Measurements from ENCODE around the gene BRI3BP. TPM values are rescaled to one million over a fixed set of nuclear protein-coding genes. Genes with fewer than 3 reads are reported as not detected.

Gene BRI3BP
- total and polyA plus RNA-seq, 9 of the 15 experiments (the other 6 are each of a cell fraction or from before 2014, with no cell fraction given), result 12.3 to 25.0 (median 16.6) TPM

DNA sequence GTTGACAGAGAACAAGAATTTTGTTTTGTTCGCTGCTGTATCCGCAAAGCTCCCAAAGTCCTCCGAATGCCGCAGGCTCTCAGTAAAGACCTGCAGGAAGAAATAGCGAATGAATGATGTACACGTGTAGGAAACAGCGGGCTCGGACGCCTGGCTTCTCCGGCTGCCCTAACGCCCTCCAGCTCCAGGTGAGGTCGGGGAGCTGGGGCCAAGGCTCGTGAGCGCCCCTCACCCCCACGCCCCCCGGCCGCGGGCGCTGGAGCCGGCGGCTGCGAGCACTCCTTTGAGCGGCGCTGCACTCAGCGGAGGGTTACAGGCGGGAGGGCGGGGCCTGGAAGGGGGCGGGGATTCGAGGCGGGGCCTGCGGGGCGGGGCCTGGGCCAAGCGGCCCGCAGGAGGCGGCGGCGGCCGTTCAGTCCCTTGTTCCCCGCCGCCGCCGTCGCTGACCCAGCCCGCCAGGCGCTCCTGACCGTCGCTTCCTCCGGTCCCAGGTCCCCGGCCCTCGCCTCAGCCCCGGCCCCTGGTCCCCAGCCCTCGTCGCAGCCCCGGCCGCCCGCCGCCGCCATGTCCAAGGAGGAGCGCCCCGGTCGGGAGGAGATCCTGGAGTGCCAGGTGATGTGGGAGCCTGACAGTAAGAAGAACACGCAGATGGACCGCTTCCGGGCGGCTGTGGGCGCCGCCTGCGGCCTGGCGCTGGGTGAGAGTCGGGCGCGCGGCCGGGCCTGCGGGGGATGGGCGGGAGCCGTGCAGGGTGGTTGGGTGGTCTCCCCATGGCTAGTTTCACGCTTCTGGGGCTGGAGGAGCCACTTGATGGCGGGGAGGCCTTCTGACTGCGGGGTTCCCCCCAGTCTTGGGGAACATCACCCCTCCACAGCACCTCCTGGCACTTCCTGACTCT, 71.8 kb downstream of the BRI3BP start, which contains the start of gene AACS (continued):
- TF ChIP-seq, protein P1, sequence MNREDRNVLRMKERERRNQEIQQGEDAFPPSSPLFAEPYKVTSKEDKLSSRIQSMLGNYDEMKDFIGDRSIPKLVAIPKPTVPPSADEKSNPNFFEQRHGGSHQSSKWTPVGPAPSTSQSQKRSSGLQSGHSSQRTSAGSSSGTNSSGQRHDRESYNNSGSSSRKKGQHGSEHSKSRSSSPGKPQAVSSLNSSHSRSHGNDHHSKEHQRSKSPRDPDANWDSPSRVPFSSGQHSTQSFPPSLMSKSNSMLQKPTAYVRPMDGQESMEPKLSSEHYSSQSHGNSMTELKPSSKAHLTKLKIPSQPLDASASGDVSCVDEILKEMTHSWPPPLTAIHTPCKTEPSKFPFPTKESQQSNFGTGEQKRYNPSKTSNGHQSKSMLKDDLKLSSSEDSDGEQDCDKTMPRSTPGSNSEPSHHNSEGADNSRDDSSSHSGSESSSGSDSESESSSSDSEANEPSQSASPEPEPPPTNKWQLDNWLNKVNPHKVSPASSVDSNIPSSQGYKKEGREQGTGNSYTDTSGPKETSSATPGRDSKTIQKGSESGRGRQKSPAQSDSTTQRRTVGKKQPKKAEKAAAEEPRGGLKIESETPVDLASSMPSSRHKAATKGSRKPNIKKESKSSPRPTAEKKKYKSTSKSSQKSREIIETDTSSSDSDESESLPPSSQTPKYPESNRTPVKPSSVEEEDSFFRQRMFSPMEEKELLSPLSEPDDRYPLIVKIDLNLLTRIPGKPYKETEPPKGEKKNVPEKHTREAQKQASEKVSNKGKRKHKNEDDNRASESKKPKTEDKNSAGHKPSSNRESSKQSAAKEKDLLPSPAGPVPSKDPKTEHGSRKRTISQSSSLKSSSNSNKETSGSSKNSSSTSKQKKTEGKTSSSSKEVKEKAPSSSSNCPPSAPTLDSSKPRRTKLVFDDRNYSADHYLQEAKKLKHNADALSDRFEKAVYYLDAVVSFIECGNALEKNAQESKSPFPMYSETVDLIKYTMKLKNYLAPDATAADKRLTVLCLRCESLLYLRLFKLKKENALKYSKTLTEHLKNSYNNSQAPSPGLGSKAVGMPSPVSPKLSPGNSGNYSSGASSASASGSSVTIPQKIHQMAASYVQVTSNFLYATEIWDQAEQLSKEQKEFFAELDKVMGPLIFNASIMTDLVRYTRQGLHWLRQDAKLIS (CRISPR knock-in tag; IDR thresholded peaks at IDR 0.05), result no peak
- no peak for TF ChIP-seq TBL1XR1 (IDR thresholded peaks at IDR 0.05; ENCODE audit: low read length in 2 of 2)
- TF ChIP-seq, protein P2, sequence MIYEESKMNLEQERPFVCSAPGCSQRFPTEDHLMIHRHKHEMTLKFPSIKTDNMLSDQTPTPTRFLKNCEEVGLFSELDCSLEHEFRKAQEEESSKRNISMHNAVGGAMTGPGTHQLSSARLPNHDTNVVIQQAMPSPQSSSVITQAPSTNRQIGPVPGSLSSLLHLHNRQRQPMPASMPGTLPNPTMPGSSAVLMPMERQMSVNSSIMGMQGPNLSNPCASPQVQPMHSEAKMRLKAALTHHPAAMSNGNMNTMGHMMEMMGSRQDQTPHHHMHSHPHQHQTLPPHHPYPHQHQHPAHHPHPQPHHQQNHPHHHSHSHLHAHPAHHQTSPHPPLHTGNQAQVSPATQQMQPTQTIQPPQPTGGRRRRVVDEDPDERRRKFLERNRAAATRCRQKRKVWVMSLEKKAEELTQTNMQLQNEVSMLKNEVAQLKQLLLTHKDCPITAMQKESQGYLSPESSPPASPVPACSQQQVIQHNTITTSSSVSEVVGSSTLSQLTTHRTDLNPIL (CRISPR knock-in tag; IDR thresholded peaks at IDR 0.05), result no peak
- TF ChIP-seq, protein P3, sequence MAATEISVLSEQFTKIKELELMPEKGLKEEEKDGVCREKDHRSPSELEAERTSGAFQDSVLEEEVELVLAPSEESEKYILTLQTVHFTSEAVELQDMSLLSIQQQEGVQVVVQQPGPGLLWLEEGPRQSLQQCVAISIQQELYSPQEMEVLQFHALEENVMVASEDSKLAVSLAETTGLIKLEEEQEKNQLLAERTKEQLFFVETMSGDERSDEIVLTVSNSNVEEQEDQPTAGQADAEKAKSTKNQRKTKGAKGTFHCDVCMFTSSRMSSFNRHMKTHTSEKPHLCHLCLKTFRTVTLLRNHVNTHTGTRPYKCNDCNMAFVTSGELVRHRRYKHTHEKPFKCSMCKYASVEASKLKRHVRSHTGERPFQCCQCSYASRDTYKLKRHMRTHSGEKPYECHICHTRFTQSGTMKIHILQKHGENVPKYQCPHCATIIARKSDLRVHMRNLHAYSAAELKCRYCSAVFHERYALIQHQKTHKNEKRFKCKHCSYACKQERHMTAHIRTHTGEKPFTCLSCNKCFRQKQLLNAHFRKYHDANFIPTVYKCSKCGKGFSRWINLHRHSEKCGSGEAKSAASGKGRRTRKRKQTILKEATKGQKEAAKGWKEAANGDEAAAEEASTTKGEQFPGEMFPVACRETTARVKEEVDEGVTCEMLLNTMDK (IDR thresholded peaks at IDR 0.05; ENCODE audit: borderline replicate concordance, insufficient read depth, low read depth, low read length, poor library complexity, severe bottlenecking), result no peak
- TF ChIP-seq, protein P4, sequence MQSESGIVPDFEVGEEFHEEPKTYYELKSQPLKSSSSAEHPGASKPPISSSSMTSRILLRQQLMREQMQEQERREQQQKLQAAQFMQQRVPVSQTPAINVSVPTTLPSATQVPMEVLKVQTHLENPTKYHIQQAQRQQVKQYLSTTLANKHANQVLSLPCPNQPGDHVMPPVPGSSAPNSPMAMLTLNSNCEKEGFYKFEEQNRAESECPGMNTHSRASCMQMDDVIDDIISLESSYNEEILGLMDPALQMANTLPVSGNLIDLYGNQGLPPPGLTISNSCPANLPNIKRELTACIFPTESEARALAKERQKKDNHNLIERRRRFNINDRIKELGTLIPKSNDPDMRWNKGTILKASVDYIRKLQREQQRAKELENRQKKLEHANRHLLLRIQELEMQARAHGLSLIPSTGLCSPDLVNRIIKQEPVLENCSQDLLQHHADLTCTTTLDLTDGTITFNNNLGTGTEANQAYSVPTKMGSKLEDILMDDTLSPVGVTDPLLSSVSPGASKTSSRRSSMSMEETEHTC (IDR thresholded peaks at IDR 0.05), result no peak
- no peak for TF ChIP-seq PPARD (CRISPR knock-in tag; IDR thresholded peaks at IDR 0.05)
- TF ChIP-seq EP400 (IDR thresholded peaks at IDR 0.05), result peak; percentile 54; the same call in 1 of the 2 replicates
- 0 out of 2 replicates have a peak, but pooled peaks have one; percentile 11 for TF ChIP-seq NFIC (IDR thresholded peaks at IDR 0.05)
- TF ChIP-seq POLR2A (conservative IDR thresholded peaks at IDR 0.05), result peak; percentile 58; the same call in 1 of the 2 replicates
- TF ChIP-seq, protein P5, sequence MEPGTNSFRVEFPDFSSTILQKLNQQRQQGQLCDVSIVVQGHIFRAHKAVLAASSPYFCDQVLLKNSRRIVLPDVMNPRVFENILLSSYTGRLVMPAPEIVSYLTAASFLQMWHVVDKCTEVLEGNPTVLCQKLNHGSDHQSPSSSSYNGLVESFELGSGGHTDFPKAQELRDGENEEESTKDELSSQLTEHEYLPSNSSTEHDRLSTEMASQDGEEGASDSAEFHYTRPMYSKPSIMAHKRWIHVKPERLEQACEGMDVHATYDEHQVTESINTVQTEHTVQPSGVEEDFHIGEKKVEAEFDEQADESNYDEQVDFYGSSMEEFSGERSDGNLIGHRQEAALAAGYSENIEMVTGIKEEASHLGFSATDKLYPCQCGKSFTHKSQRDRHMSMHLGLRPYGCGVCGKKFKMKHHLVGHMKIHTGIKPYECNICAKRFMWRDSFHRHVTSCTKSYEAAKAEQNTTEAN (CRISPR knock-in tag; IDR thresholded peaks at IDR 0.05), result no peak
- TF ChIP-seq, protein P6, sequence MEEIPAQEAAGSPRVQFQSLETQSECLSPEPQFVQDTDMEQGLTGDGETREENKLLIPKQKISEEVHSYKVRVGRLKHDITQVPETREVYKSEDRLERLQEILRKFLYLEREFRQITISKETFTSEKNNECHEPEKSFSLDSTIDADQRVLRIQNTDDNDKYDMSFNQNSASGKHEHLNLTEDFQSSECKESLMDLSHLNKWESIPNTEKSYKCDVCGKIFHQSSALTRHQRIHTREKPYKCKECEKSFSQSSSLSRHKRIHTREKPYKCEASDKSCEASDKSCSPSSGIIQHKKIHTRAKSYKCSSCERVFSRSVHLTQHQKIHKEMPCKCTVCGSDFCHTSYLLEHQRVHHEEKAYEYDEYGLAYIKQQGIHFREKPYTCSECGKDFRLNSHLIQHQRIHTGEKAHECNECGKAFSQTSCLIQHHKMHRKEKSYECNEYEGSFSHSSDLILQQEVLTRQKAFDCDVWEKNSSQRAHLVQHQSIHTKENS (CRISPR knock-in tag; IDR thresholded peaks at IDR 0.05), result no peak
- TF ChIP-seq FUS (optimal IDR thresholded peaks at IDR 0.05; ENCODE audit: low read depth, low read length), result no peak
- no peak; the same call in 1 of the 2 replicates for TF ChIP-seq ETV5 (CRISPR knock-in tag; IDR thresholded peaks at IDR 0.05; ENCODE audit: low read depth)
- TF ChIP-seq SUPT5H (IDR thresholded peaks at IDR 0.05), result peak; percentile 41
- TF ChIP-seq BRD4 (IDR thresholded peaks at IDR 0.05), result no peak
- TF ChIP-seq NFRKB (IDR thresholded peaks at IDR 0.05; ENCODE audit: low read depth), result no peak
